HS-27A (cell line): ENCODE data around the gene PRM2.

Experiments
- DNase-seq: peaks from one replicate; pipeline ENCODE4 v3.0.0-alpha.2; 2012; ENCODE audit warnings: low read depth, missing footprints

The PRM2 gene

GRCh38 chr16:11260596-11260966 lies 15.7 kb downstream of the PRM2 start:
- DNase-seq, result no peak

GRCh38 chr16:11259655-11260595 lies 16.4 kb downstream of the PRM2 start:
- DNase-seq, result no peak

GRCh38 chr16:11258553-11259492 lies 17.5 kb downstream of the PRM2 start:
- no peak for DNase-seq

- peak; percentile 58 for DNase-seq
Observed at GRCh38 chr16:11257131-11257938, 18.9 kb downstream of the PRM2 start.

GRCh38 chr16:11256661-11257130 lies 19.6 kb downstream of the PRM2 start:
- DNase-seq, result no peak

- DNase-seq, result peak; percentile 53
Observed at GRCh38 chr16:11255737-11256660, 20.3 kb downstream of the PRM2 start, which contains the start of gene SOCS1. Gene SOCS1, minus strand, starts transcription at chr16:11256204. Its CDS starts 726 bp downstream, at chr16:11255478.

GRCh38 chr16:11254913-11255736 lies 21.2 kb downstream of the PRM2 start:
- no peak for DNase-seq

- no peak for DNase-seq
Observed at GRCh38 chr16:11253995-11254912, 22.0 kb downstream of the PRM2 start.

- DNase-seq, result no peak
Observed at GRCh38 chr16:11253009-11253994, 23.0 kb downstream of the PRM2 start.

GRCh38 chr16:11252482-11252931 lies 23.8 kb downstream of the PRM2 start:
- DNase-seq, result no peak

GRCh38 chr16:11251525-11252481 lies 24.5 kb downstream of the PRM2 start:
- DNase-seq, result no peak

GRCh38 chr16:11250786-11251524 lies 25.3 kb downstream of the PRM2 start:
- no peak for DNase-seq

- no peak for DNase-seq
Observed at GRCh38 chr16:11250091-11250785, 26.0 kb downstream of the PRM2 start.

GRCh38 chr16:11249233-11250061 lies 26.8 kb downstream of the PRM2 start:
- DNase-seq, result no peak
